Smooth muscle cell of bladder (primary cell): ENCODE results near the gene MCFD2. TPM values are rescaled to one million over a fixed set of nuclear protein-coding genes. Genes with fewer than 3 reads are reported as not detected.

Experiments
- total RNA-seq: library from RNA; depleted of rRNA; stranded (reverse); fragments of >200 nt; gene quantifications from 2 replicates; pipeline ENCODE4 v1.2.3, GENCODE V29; 2014

MCFD2 gene
- 179 and 208 TPM in 2 replicates for total RNA-seq

GRCh38 chr2:46915281-46915810 is at the start of gene MCFD2:
Gene MCFD2, minus strand, starts transcription at chr2:46915806. Its CDS starts 6,635 bp downstream, at chr2:46909171.

Other genes with a start within 250 kb of the MCFD2 start
- gene SOCS5, start 216.5 kb downstream of the MCFD2 start, total RNA-seq, result 53.6 and 95.4 TPM in 2 replicates
- 19.6 and 27.8 TPM in 2 replicates for gene TTC7A, start 25.4 kb upstream of the MCFD2 start, total RNA-seq
- 0.28 and 0.37 TPM in 2 replicates for gene STPG4, start 239.5 kb upstream of the MCFD2 start, total RNA-seq